Muscle layer of colon (tissue), 2 donors: ENCODE data around the gene CACNG1.

Source experiments
- H3K27ac ChIP-seq: one replicate; pipeline ENCODE4 v1.7.0; 2013; ENCODE audit warnings: low read depth, mild to moderate bottlenecking, low read length, moderate library complexity
- H3K27me3 ChIP-seq, 2 donors: one replicate each; pipeline ENCODE4 v1.7.0; 2013; ENCODE audit warnings: low read length in 2 of 2, mild to moderate bottlenecking in 2 of 2; ENCODE audit not compliant: insufficient read depth in 2 of 2, control insufficient read depth in 1 of 2
- H3K36me3 ChIP-seq: one replicate; pipeline ENCODE4 v1.7.0; 2013; ENCODE audit warnings: mild to moderate bottlenecking, low read length; ENCODE audit not compliant: insufficient read depth
- H3K4me1 ChIP-seq: one replicate; pipeline ENCODE4 v1.7.0; 2013; ENCODE audit warnings: mild to moderate bottlenecking, low read length; ENCODE audit not compliant: insufficient read depth
- H3K4me3 ChIP-seq, 2 donors: one replicate each; pipeline ENCODE4 v1.7.0; 2013; ENCODE audit warnings: low read length in 2 of 2, low read depth in 1 of 2, mild to moderate bottlenecking in 1 of 2, moderate library complexity in 1 of 2
- H3K9ac ChIP-seq: one replicate; pipeline ENCODE4 v1.7.0; 2013; ENCODE audit warnings: low read length
- H3K9me3 ChIP-seq: one replicate; pipeline ENCODE4 v1.7.0; 2013; ENCODE audit warnings: mild to moderate bottlenecking, low read length
- donor health status: abdominal sarcoma.
- donor health status: Adenocarcinoma of cecum.

Gene CACNG1

GRCh38 chr17:67043283-67043682, 1.1 kb upstream of the CACNG1 start:
- Histone ChIP-seq H3K4me3 (no peak overlapping the region), H3K9ac (no peak overlapping the region), H3K36me3 (no peaks in the 10 kb centered on the region), H3K27ac (no peak overlapping the region), H3K9me3 (no peaks in the 10 kb centered on the region), H3K27me3 (no peaks in the 10 kb centered on the region), H3K4me1 (no peaks in the 10 kb centered on the region)

DNA sequence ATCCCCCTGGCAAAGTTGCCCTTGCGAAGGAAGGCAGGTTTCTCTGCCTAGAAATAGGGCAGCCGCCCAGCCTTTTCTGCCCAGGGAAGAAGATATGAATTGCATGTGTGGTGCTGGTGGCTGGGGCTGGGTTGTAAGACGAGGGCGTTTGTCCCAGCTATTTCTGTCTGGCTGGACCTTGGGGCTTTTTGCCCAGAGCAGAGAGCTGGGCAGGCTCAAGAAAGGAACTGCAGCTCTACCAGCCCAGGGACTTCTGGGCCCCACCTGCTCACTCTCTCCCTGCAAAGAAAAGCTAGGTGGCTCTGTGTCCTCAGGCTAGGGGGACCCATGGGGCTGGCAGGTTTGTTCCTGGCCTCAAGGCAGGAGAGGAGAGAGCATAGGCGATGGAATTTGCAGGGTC, 586 bp downstream of the CACNG1 start:
- Histone ChIP-seq H3K4me1 (no peaks in the 10 kb centered on the region), H3K4me3 (no peak overlapping the region), H3K9ac (no peak overlapping the region), H3K27ac (no peak overlapping the region), H3K36me3 (no peaks in the 10 kb centered on the region), H3K9me3 (peaks cover 6% of the 10 kb centered on the region), H3K27me3 (no peaks in the 10 kb centered on the region)

DNA sequence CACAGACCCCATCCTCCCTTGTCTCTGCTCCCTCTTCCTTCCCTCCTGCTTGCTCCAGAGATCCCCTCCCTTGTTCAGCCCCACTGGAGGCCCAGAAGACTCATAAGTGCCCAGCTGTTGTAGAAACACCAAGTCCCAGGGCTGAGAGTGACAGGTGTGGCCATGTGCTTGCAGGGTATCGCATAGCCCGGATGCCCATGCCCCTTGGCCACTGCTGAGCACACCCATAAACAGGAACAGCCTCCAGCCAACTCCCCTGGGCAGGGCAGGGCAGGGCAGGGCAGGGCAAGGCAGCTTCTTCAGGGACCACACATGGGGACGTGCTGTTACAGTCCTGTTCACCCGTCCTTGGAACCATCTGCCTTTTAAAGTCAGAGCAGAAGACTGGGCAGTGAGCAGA, 2.0 kb downstream of the CACNG1 start:
- Histone ChIP-seq H3K9ac (no peak overlapping the region), H3K4me1 (no peaks in the 10 kb centered on the region), H3K36me3 (no peaks in the 10 kb centered on the region), H3K27me3 (no peaks in the 10 kb centered on the region), H3K9me3 (peaks cover 6% of the 10 kb centered on the region), H3K27ac (no peak overlapping the region), H3K4me3 (no peak overlapping the region)

DNA sequence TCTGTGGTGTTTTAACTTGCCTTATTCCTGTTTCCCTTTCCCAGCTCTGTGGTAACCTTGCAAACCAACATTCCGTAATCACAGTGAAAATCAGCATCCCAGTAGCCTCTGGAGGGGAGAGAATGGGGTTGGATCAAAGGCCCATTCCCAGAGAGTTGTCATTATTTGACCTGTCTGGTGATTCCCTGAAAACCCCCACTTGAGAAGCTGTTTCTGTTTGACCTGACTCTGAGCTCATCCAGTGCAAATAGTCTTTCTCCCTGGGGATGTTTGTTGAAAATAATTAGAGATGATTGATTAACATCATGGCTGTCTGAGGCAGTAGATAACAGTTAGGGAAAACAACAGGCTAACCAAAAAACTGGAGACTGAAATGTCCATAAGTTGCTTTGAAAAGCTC, 3.0 kb downstream of the CACNG1 start:
- Histone ChIP-seq H3K4me1 (no peaks in the 10 kb centered on the region), H3K4me3 (no peak overlapping the region)

GRCh38 chr17:67049025-67049739, 4.8 kb downstream of the CACNG1 start:
- H3K9me3 ChIP-seq, result peaks cover 6% of the 10 kb centered on the region
- no peak overlapping the region for H3K9ac ChIP-seq
- H3K36me3 ChIP-seq, result no peaks in the 10 kb centered on the region
- no peak overlapping the region for H3K4me3 ChIP-seq
- no peaks in the 10 kb centered on the region for H3K4me1 ChIP-seq
- no peak overlapping the region for H3K27ac ChIP-seq
- H3K27me3 ChIP-seq, result no peaks in the 10 kb centered on the region

More for the DNA sequence above, 3.0 kb downstream of the CACNG1 start:
- peaks cover 6% of the 10 kb centered on the region for H3K9me3 ChIP-seq
- H3K9ac ChIP-seq, result no peak overlapping the region
- H3K27me3 ChIP-seq, result no peaks in the 10 kb centered on the region
- no peak overlapping the region for H3K27ac ChIP-seq
- no peaks in the 10 kb centered on the region for H3K36me3 ChIP-seq

DNA sequence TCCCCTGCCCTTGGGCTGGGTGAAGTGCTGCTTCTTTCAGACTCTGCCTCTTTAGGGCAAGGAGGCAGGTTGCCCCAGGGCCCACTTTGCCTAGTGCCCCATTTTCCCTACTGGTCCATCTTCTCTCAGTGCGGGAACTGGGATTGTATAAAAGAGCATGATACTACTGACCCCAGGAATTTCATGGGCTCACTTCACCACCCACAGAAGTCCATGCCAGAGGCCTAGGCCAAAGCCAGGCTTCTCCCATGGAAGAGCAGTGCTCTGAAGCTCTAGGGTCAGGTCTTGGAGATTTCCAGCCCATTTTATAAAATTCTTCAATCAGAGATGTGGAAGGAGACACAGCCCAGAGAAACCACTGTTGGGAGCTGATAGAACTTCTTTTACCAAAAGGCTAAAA, 5.7 kb downstream of the CACNG1 start:
- peaks cover 6% of the 10 kb centered on the region for H3K9me3 ChIP-seq
- no peak overlapping the region for H3K27ac ChIP-seq
- H3K4me1 ChIP-seq, result no peaks in the 10 kb centered on the region
- H3K36me3 ChIP-seq, result no peaks in the 10 kb centered on the region
- H3K4me3 ChIP-seq, result no peak overlapping the region
- H3K27me3 ChIP-seq, result no peaks in the 10 kb centered on the region
- no peak overlapping the region for H3K9ac ChIP-seq

- peaks cover 6% of the 10 kb centered on the region for H3K9me3 ChIP-seq
- H3K9ac ChIP-seq, result no peak overlapping the region
- H3K27ac ChIP-seq, result no peak overlapping the region
- H3K36me3 ChIP-seq, result no peaks in the 10 kb centered on the region
- no peaks in the 10 kb centered on the region for H3K4me1 ChIP-seq
- H3K27me3 ChIP-seq, result no peaks in the 10 kb centered on the region
- H3K4me3 ChIP-seq, result no peak overlapping the region
These were observed 6.3 kb downstream of the CACNG1 start for GRCh38 chr17:67050471-67051154.

DNA sequence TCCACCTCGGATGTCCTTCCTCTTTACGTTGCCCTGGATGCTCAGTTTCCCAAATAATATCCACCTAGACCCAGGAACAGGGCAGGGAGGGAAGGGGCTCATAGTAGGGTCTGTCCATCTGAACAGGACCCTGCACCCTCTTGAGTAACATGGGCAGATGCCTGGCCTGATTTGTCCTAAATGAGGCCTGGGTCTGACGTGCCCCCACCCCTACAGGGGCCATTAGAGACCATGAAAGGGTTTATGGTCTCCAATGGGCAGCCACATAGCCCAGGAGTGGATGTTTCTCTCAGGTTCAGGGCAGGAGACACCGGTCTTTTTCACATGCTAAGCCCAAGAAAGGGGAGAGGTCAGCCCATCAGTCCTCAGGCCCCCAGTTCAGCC, 6.8 kb downstream of the CACNG1 start:
- H3K27ac ChIP-seq, result no peak overlapping the region

DNA sequence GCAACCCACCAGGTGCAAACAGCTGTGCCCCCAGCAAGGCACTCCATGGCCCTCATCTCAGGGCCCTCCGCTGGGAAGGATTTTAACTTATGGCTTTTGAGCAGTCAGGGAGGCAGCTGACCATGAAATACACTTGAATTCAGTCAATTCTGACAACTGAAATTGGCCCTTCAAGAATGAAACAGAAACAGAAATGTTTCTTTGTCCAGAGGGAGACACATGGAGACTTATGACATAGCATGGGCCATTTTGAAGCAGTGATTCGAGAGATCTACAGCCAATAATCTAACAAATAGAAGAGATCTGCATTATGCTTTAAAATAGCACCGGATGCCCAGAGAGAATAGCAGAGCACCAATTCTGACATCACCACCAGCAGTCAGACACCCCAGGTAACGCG, 7.5 kb downstream of the CACNG1 start:
- H3K27me3 ChIP-seq, result no peaks in the 10 kb centered on the region
- peaks cover 6% of the 10 kb centered on the region for H3K9me3 ChIP-seq
- H3K36me3 ChIP-seq, result no peaks in the 10 kb centered on the region
- no peak overlapping the region for H3K27ac ChIP-seq
- no peak overlapping the region for H3K9ac ChIP-seq
- H3K4me3 ChIP-seq, result no peak overlapping the region
- no peaks in the 10 kb centered on the region for H3K4me1 ChIP-seq

More for the DNA sequence above, 6.8 kb downstream of the CACNG1 start:
- H3K4me1 ChIP-seq, result no peaks in the 10 kb centered on the region
- no peak overlapping the region for H3K9ac ChIP-seq
- H3K9me3 ChIP-seq, result peaks cover 6% of the 10 kb centered on the region
- H3K36me3 ChIP-seq, result no peaks in the 10 kb centered on the region
- no peaks in the 10 kb centered on the region for H3K27me3 ChIP-seq
- no peak overlapping the region for H3K4me3 ChIP-seq

DNA sequence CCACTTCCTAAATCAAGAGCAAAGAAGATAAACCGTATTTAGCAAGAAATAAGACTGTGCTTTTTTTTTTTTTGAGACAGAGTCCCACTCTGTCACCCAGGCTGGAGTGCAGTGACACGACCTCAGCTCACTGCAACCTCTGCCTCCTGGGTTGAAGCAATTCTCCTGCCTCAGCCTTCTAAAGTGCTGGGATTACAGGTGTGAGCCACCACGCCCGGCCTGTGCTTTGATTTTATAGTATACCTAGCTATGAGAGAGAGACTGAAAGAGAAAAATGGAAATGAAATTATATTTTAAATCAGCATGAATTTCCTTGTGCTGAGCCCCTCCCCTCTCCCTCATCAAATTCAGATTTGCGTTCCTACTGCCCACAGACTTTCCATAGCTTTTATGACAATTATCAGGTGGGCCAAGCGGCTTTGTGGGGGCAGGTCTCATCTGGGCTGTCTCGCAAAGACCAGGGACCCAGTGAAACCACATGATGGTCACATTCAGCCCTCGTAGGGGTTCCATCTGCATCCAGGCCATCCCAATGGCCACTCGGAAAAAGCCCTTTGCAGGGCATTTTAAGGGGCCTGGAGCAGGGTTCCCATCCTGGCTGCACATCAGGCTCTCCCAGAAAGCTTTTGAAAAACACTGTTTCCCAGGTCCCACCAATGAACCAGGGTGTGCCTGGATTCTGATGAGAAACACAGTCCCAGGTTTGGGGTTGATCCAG, 8.5 kb downstream of the CACNG1 start:
- Histone ChIP-seq H3K4me3 (no peak overlapping the region), H3K9me3 (peaks cover 6% of the 10 kb centered on the region), H3K27me3 (no peaks in the 10 kb centered on the region), H3K4me1 (no peaks in the 10 kb centered on the region), H3K36me3 (no peaks in the 10 kb centered on the region), H3K27ac (no peak overlapping the region), H3K9ac (no peak overlapping the region)

GRCh38 chr17:67053438-67054000, 9.2 kb downstream of the CACNG1 start:
- Histone ChIP-seq H3K4me3 (no peak overlapping the region), H3K4me1 (no peaks in the 10 kb centered on the region), H3K9me3 (peaks cover 6% of the 10 kb centered on the region), H3K27me3 (no peaks in the 10 kb centered on the region), H3K27ac (no peak overlapping the region), H3K36me3 (no peaks in the 10 kb centered on the region), H3K9ac (no peak overlapping the region)
